GM21619 (cell line): ENCODE measurements around the gene OPN3.
A peak's percentile ranks its signal among the peaks of the same experiment; 100 is the strongest.

ENCODE experiments used
- ATAC-seq: cut with Tn5 transposase; IDR thresholded peaks from one replicate; pipeline ENCODE4 v1.9.1; 2021; ENCODE audit not compliant: unreplicated experiment

Gene OPN3

GRCh38 chr1:241592273-241592958, 47.8 kb downstream of the OPN3 start:
- ATAC-seq: peak; percentile 76

- no peak for ATAC-seq
These were observed 48.4 kb downstream of the OPN3 start for GRCh38 chr1:241591736-241592135.

DNA sequence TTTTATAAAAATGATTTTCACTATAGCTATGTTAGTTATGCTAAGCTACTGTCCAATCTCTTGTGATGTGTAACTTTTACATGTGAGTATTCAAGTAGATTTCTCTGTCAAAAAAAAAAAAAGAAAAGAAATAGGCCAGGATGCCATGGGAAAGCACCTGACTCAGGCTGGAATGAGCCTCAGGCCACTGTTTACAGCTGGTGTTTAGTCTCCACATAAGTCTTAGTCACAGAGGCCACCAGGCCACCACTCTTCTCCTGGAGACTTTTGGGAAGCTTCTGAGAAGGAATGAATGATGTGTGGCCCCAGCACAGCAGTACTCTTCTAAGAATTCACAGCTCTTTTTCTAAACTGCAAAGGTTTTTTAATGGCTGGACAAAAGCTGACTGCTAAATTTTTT, 48.9 kb downstream of the OPN3 start:
- no peak for ATAC-seq

GRCh38 chr1:241590719-241591118, 49.5 kb downstream of the OPN3 start:
- no peak for ATAC-seq

DNA sequence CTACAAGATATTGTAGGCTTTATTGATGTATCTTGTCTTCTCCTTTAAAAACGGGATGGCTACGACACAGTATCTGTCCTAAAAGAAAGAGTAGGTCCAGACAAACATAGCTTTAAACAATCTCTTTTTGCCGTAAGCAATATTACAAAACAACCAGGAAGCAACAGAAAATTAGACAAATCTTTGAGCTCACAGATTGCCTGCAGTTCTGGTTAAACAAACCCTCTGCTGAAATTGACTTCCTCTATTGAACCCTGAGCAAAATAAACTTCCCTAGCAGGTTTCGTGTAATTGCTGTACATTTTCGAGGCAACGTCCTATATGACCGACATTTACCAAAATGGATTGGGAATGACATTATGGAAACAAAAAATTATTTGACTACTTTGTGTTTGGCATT, 50.6 kb downstream of the OPN3 start:
- ATAC-seq: no peak

DNA sequence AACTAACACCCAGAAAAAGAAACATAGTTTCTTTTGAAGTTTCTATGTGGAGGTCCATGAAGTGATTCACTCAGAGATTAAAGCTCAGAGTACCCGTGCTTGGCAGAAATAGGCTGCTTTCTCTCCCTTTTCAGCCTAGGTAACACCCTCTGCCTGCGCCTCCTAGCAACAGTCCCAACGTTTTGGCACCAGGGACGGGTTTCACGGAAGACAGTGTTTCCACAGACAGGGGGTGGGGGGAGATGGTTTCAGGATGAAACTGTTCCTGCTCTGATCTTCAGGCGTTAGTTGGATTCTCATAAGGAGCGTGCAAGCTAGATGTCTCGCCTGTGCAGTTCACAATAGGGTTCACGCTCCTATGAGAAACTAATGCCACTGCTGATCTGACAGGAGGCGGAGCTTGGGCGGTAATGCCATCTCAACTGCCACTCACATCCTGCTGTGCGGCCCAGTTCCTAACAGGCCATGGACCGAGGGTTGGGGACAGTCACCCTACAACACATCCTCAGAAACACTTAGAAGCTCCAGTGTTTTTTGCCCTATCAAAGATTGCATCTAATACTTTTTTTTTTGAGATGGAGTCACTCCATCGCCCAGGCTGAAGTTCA, 53.2 kb downstream of the OPN3 start:
- ATAC-seq: no peak

DNA sequence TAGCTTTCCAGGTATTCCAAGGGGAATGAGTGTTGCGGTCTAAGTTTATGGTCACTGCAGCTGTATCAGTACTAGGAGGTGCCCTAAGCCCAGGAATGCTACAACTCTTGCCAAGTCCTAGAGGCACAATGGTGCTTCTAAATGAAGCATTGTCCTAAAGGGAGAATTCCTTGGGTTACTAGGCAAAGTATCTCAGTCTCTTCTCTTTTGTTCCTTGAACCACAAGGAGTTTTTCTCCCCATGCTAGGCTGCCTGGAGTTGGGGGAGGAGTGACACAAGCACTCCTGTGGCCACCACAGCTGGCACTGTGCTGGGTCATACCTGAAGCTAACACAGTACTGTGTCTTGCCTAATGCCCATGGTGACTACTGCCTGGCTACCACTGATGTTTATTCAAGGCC, 57.2 kb downstream of the OPN3 start:
- ATAC-seq: no peak

- ATAC-seq: no peak
These were observed 60.7 kb downstream of the OPN3 start for GRCh38 chr1:241579434-241579833.

GRCh38 chr1:241574154-241574553, 66.0 kb downstream of the OPN3 start:
- ATAC-seq: no peak

- no peak for ATAC-seq
These were observed 70.3 kb downstream of the OPN3 start for GRCh38 chr1:241569848-241570247.

GRCh38 chr1:241560849-241561187, 79.4 kb downstream of the OPN3 start:
- ATAC-seq: no peak

- ATAC-seq: no peak
These were observed 79.9 kb downstream of the OPN3 start for GRCh38 chr1:241560146-241560848.

DNA sequence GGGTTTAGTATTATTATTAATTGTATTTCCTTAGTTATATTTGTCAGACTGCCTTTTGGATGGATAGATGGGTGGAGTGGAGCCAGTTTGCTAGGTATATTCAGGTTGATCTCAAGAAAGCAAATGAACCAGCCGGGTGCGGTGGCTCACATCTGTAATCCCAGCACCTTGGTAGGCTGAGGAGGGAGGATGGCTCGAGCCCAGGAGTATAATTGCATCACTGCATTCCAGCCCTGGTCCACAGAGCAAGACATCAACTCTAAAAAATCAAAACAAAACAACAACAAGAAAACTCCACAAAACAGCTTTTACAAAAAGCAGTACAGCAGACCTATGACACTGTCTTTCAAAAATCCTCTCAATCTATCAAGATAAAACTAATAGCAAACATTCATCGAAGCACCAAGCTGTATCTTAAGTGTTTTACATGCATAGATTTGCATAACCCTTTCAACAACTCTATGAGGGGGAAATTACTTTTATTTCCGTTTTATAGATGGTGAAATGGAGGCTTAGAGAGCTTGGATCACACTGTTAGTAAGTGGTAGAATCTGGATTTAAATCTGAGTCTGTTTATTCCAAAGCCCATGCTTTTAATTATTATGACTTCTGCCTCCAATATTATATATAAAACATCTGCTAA, 82.5 kb downstream of the OPN3 start:
- ATAC-seq: no peak

- no peak for ATAC-seq
These were observed 83.1 kb downstream of the OPN3 start for GRCh38 chr1:241557031-241557430.

GRCh38 chr1:241555526-241555925, 84.6 kb downstream of the OPN3 start:
- no peak for ATAC-seq

- ATAC-seq: no peak
These were observed 86.1 kb downstream of the OPN3 start for GRCh38 chr1:241553886-241554592.

- peak; percentile 85 for ATAC-seq
These were observed 88.2 kb downstream of the OPN3 start for GRCh38 chr1:241551759-241552638.

DNA sequence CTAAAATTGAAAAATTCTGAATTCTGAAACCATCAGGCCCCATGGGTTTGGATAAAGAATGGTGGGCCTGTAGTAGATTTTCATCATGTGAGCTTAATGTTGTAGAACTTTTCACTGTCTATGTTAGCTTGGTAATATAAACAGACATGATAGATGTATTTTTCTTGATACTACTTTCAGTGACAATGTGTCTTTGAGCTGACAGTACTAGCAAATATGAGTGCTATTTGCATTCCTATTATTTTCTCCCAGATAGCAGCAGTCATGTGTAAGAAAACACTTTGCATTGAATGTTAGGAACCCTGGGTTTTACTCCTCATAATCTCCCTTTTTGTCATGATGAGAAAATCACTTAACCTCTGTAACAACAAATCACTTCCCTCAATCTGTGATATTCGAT, 89.9 kb downstream of the OPN3 start:
- no peak for ATAC-seq

DNA sequence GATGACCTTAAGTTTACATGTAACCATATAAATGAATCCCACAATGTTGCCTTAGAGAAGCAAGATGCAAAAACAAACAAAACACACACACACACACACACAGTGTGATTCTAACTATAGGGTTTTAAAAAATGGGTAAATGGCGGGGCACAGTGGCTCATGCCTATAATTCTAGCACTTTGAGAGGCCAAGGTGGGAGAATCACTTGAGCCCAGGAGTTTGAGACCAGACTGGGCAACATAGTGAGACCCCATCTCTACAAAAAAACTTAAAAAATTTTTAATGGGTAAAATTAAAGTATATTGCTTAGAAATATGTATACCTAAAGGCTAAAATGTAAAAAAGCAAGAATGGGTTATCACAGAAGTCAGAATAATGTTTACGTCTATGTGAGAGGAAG, 92.2 kb downstream of the OPN3 start:
- no peak for ATAC-seq
